Activated CD8-positive, alpha-beta memory T cell treated with anti-CD3 and anti-CD28 coated beads for 36 hours (primary cell): ENCODE results near the gene RUFY4. TPM values are rescaled to one million over a fixed set of nuclear protein-coding genes. Genes with fewer than 3 reads are reported as not detected.

Experiments
- CTCF ChIA-PET: fragments of 350-600 bp; sonication (Branson Sonifier 250); formaldehyde crosslinking; loops from one replicate; lab custom pipeline; 2021; ENCODE audit warnings: antibody characterized with exemption; lab: Charles Lee
- POLR2A ChIA-PET: fragments of 350-600 bp; sonication (Branson Sonifier 250); formaldehyde crosslinking; loops from one replicate; lab custom pipeline; 2021; ENCODE audit warnings: antibody characterized with exemption; lab: Charles Lee
- total RNA-seq, 2 experiments: library from RNA; stranded (reverse); gene quantifications; one replicate each; pipeline ENCODE4 v1.2.3, GENCODE V29; 2021

The RUFY4 gene
- total RNA-seq, 2 experiments from 2014 or later: not detected

GRCh38 chr2:218127929-218128455 is 58.9 kb downstream of the RUFY4 start:
- ChIA-PET POLR2A (no interaction called here), CTCF (no interaction called here)

- ChIA-PET POLR2A (no interaction called here), CTCF (no interaction called here)
Observed at GRCh38 chr2:218128781-218129457, 59.9 kb downstream of the RUFY4 start.

GRCh38 chr2:218129458-218130135 is 60.5 kb downstream of the RUFY4 start:
- ChIA-PET CTCF (no interaction called here), POLR2A (no interaction called here)

- POLR2A ChIA-PET: no interaction called here
- CTCF ChIA-PET: no interaction called here
Observed at GRCh38 chr2:218130377-218130776, 61.3 kb downstream of the RUFY4 start.

- ChIA-PET POLR2A (no interaction called here), CTCF (no interaction called here)
Observed at GRCh38 chr2:218130822-218131221, 61.8 kb downstream of the RUFY4 start.

- ChIA-PET POLR2A (no interaction called here), CTCF (no interaction called here)
Observed at GRCh38 chr2:218137514-218137913, 68.5 kb downstream of the RUFY4 start.

GRCh38 chr2:218138047-218138446 is 69.0 kb downstream of the RUFY4 start:
- POLR2A ChIA-PET: no interaction called here
- CTCF ChIA-PET: no interaction called here

Other genes with a start within 250 kb of the RUFY4 start
- under 1 TPM; 0.15 to 0.61 TPM for gene TNS1, start 66.3 kb upstream of the RUFY4 start, total RNA-seq
- gene CXCR2, start 56.8 kb downstream of the RUFY4 start, total RNA-seq: not detected
- not detected for gene CXCR1, start 97.7 kb downstream of the RUFY4 start, total RNA-seq
- gene ARPC2, start 147.9 kb downstream of the RUFY4 start, total RNA-seq: 100 to 1,000 TPM; 560 to 584 TPM
- under 1 TPM; 0.29 to 0.38 TPM for gene GPBAR1, start 191.8 kb downstream of the RUFY4 start, total RNA-seq
- 10 to 100 TPM; 96.2 to 98.7 TPM for gene AAMP, start 200.9 kb downstream of the RUFY4 start, total RNA-seq
- 10 to 100 TPM; 22.7 to 24.1 TPM for gene PNKD, start 201.3 kb downstream of the RUFY4 start, total RNA-seq
- gene TMBIM1, start 223.2 kb downstream of the RUFY4 start, total RNA-seq: 10 to 100 TPM; 82.9 to 86.4 TPM